ENCODE results near the gene ZBTB11.

ZBTB11 gene

GRCh38 chr3:101673953-101674352, 3.0 kb downstream of the ZBTB11 start:
- peaks cover 12% of the 10 kb centered on the region for H3K4me1 ChIP-seq (ENCODE audit: control insufficient read depth, insufficient read depth, low read length)
- H3K9me3 ChIP-seq (ENCODE audit: control insufficient read depth in 2 of 2, low read length in 2 of 2), result no peaks in the 10 kb centered on the region
- peaks cover 11 to 14% of the 10 kb centered on the region in 2 donors for H3K36me3 ChIP-seq (ENCODE audit: control insufficient read depth in 2 of 2, insufficient read depth in 2 of 2, low read length in 2 of 2)
- H3K4me3 ChIP-seq (ENCODE audit: low read length in 2 of 2), result no peak overlapping the region
- H3K27ac ChIP-seq (ENCODE audit: low read length), result no peak overlapping the region
- no peak overlapping the region for H3K9ac ChIP-seq (ENCODE audit: low read length in 2 of 2)
- H3K27me3 ChIP-seq (ENCODE audit: control insufficient read depth in 1 of 2, insufficient read depth in 2 of 2, low read length in 2 of 2), result no peaks in the 10 kb centered on the region

GRCh38 chr3:101671014-101671413, 5.9 kb downstream of the ZBTB11 start:
- no peak overlapping the region for H3K27ac ChIP-seq (ENCODE audit: low read length)
- H3K4me1 ChIP-seq (ENCODE audit: control insufficient read depth, insufficient read depth, low read length), result peaks cover 3% of the 10 kb centered on the region
- H3K9me3 ChIP-seq (ENCODE audit: control insufficient read depth in 2 of 2, low read length in 2 of 2), result no peaks in the 10 kb centered on the region
- H3K36me3 ChIP-seq (ENCODE audit: control insufficient read depth in 2 of 2, insufficient read depth in 2 of 2, low read length in 2 of 2), result peaks cover 14 to 20% of the 10 kb centered on the region in 2 donors
- H3K4me3 ChIP-seq (ENCODE audit: low read length in 2 of 2), result no peak overlapping the region
- no peak overlapping the region for H3K9ac ChIP-seq (ENCODE audit: low read length in 2 of 2)
- H3K27me3 ChIP-seq (ENCODE audit: control insufficient read depth in 1 of 2, insufficient read depth in 2 of 2, low read length in 2 of 2), result no peaks in the 10 kb centered on the region

DNA sequence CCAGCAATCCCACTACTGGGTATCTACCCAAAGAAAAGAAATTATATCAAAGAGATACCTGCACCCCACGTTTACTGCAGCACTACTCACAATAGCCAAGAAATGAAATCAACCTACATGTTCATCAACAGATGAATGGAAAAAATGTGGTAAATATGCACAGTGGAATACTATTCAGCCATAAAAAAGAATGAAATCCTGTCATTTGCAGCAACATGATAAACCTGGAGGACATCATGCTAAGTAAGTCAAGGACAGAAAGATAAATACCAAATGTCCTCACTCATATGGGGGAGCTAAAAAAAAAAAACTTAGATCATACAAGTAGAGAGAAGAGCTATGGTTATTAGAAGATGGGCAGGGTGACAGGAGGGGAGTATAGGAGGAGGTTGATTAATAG, 9.1 kb downstream of the ZBTB11 start:
- Histone ChIP-seq H3K4me1 (ENCODE audit: control insufficient read depth, insufficient read depth, low read length) (no peaks in the 10 kb centered on the region), H3K36me3 (ENCODE audit: control insufficient read depth in 2 of 2, insufficient read depth in 2 of 2, low read length in 2 of 2) (peaks cover 26 to 41% of the 10 kb centered on the region in 2 donors), H3K9ac (ENCODE audit: low read length in 2 of 2) (no peak overlapping the region), H3K27me3 (ENCODE audit: control insufficient read depth in 1 of 2, insufficient read depth in 2 of 2, low read length in 2 of 2) (no peaks in the 10 kb centered on the region), H3K27ac (ENCODE audit: low read length) (no peak overlapping the region), H3K4me3 (ENCODE audit: low read length in 2 of 2) (no peak overlapping the region), H3K9me3 (ENCODE audit: control insufficient read depth in 2 of 2, low read length in 2 of 2) (no peaks in the 10 kb centered on the region)

DNA sequence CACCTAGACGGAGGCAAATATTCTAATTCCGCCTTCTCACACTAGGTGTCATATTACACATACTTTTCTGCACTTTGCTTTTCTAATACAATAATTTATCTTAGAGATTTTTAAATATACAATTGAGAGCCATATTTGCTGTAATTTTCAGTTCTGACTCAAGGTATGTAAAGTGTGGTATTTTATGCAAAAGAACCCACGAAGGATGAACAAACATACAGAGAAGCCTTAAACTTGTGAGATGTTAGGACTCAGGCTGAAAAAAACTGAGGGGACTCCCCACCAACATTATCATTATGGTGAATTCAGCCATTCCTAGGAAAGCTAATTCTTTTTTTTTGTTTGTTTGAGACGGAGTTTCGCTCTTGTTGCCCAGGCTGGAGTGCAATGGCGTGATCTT, 9.6 kb downstream of the ZBTB11 start:
- Histone ChIP-seq H3K9me3 (ENCODE audit: control insufficient read depth in 2 of 2, low read length in 2 of 2) (no peaks in the 10 kb centered on the region), H3K27me3 (ENCODE audit: control insufficient read depth in 1 of 2, insufficient read depth in 2 of 2, low read length in 2 of 2) (no peaks in the 10 kb centered on the region), H3K4me1 (ENCODE audit: control insufficient read depth, insufficient read depth, low read length) (no peaks in the 10 kb centered on the region), H3K36me3 (ENCODE audit: control insufficient read depth in 2 of 2, insufficient read depth in 2 of 2, low read length in 2 of 2) (peaks cover 26 to 41% of the 10 kb centered on the region in 2 donors), H3K9ac (ENCODE audit: low read length in 2 of 2) (no peak overlapping the region), H3K27ac (ENCODE audit: low read length) (no peak overlapping the region), H3K4me3 (ENCODE audit: low read length in 2 of 2) (no peak overlapping the region)

- no peak overlapping the region for H3K4me3 ChIP-seq (ENCODE audit: low read length in 2 of 2)
- no peaks in the 10 kb centered on the region for H3K27me3 ChIP-seq (ENCODE audit: control insufficient read depth in 1 of 2, insufficient read depth in 2 of 2, low read length in 2 of 2)
- H3K27ac ChIP-seq (ENCODE audit: low read length), result no peak overlapping the region
- no peaks in the 10 kb centered on the region for H3K9me3 ChIP-seq (ENCODE audit: control insufficient read depth in 2 of 2, low read length in 2 of 2)
- no peaks in the 10 kb centered on the region for H3K4me1 ChIP-seq (ENCODE audit: control insufficient read depth, insufficient read depth, low read length)
- H3K36me3 ChIP-seq (ENCODE audit: control insufficient read depth in 2 of 2, insufficient read depth in 2 of 2, low read length in 2 of 2), result peaks cover 28 to 33% of the 10 kb centered on the region in 2 donors
- H3K9ac ChIP-seq (ENCODE audit: low read length in 2 of 2), result no peak overlapping the region
Observed at GRCh38 chr3:101665851-101666250, 11.1 kb downstream of the ZBTB11 start.

DNA sequence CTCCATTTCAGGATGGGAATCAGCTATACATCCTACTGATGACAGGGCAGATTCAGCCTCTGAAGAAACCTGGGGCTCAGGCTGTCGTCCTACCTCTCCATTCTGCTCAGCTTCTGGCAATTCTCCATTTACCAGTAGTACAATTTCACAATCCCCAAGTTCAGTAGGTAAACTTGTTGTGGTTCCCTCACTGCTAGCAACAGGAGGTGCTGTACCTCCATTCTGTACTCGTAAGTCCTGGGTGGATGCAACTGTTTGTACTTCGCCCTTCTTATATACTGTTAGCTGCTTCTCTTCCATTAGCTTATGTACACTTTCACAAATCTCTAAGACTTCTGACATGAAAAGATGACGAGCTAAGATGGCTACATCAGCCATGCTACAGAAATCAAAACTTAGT, 11.6 kb downstream of the ZBTB11 start:
- Histone ChIP-seq H3K27me3 (ENCODE audit: control insufficient read depth in 1 of 2, insufficient read depth in 2 of 2, low read length in 2 of 2) (no peaks in the 10 kb centered on the region), H3K27ac (ENCODE audit: low read length) (no peak overlapping the region), H3K36me3 (ENCODE audit: control insufficient read depth in 2 of 2, insufficient read depth in 2 of 2, low read length in 2 of 2) (peaks cover 28 to 35% of the 10 kb centered on the region in 2 donors), H3K4me3 (ENCODE audit: low read length in 2 of 2) (no peak overlapping the region), H3K9ac (ENCODE audit: low read length in 2 of 2) (no peak overlapping the region), H3K4me1 (ENCODE audit: control insufficient read depth, insufficient read depth, low read length) (no peaks in the 10 kb centered on the region), H3K9me3 (ENCODE audit: control insufficient read depth in 2 of 2, low read length in 2 of 2) (no peaks in the 10 kb centered on the region)

DNA sequence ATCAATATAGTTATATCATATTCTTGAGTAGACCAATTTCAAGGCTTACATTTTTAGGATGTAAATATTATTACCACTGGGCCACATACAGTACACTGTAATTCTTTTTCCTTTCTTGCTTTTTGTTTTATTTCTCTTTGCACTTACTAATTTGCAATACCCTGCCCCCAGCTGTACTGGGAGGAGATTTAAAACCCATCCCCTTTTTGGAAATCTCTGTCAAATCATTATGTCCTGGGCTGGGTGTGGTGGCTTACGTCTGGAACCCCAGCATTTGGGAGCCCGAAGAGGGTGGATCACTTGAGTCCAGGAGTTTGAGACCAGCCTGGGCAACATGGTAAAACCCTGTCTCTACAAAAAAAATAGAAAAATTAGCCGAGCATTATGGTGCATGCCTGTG, 16.2 kb downstream of the ZBTB11 start:
- H3K36me3 ChIP-seq (ENCODE audit: control insufficient read depth in 2 of 2, insufficient read depth in 2 of 2, low read length in 2 of 2), result peaks cover 33 to 38% of the 10 kb centered on the region in 2 donors
- H3K4me3 ChIP-seq (ENCODE audit: low read length in 2 of 2), result no peak overlapping the region
- no peak overlapping the region for H3K27ac ChIP-seq (ENCODE audit: low read length)
- no peaks in the 10 kb centered on the region for H3K4me1 ChIP-seq (ENCODE audit: control insufficient read depth, insufficient read depth, low read length)
- no peaks in the 10 kb centered on the region for H3K9me3 ChIP-seq (ENCODE audit: control insufficient read depth in 2 of 2, low read length in 2 of 2)
- no peaks in the 10 kb centered on the region for H3K27me3 ChIP-seq (ENCODE audit: control insufficient read depth in 1 of 2, insufficient read depth in 2 of 2, low read length in 2 of 2)
- no peak overlapping the region for H3K9ac ChIP-seq (ENCODE audit: low read length in 2 of 2)

GRCh38 chr3:101656651-101657050, 20.3 kb downstream of the ZBTB11 start:
- H3K27ac ChIP-seq (ENCODE audit: low read length), result no peak overlapping the region
- peaks cover 28 to 40% of the 10 kb centered on the region in 2 donors for H3K36me3 ChIP-seq (ENCODE audit: control insufficient read depth in 2 of 2, insufficient read depth in 2 of 2, low read length in 2 of 2)

GRCh38 chr3:101646726-101647125, 30.2 kb downstream of the ZBTB11 start:
- peaks cover 13 to 15% of the 10 kb centered on the region in 2 donors for H3K36me3 ChIP-seq (ENCODE audit: control insufficient read depth in 2 of 2, insufficient read depth in 2 of 2, low read length in 2 of 2)
- no peaks in the 10 kb centered on the region for H3K27me3 ChIP-seq (ENCODE audit: control insufficient read depth in 1 of 2, insufficient read depth in 2 of 2, low read length in 2 of 2)
- peaks cover 0 to 4% of the 10 kb centered on the region in 2 donors for H3K9me3 ChIP-seq (ENCODE audit: control insufficient read depth in 2 of 2, low read length in 2 of 2)
- no peaks in the 10 kb centered on the region for H3K4me1 ChIP-seq (ENCODE audit: control insufficient read depth, insufficient read depth, low read length)
- H3K27ac ChIP-seq (ENCODE audit: low read length), result no peak overlapping the region
- no peak overlapping the region for H3K9ac ChIP-seq (ENCODE audit: low read length in 2 of 2)
- H3K4me3 ChIP-seq (ENCODE audit: low read length in 2 of 2), result no peak overlapping the region

More at GRCh38 chr3:101656651-101657050, 20.3 kb downstream of the ZBTB11 start:
- no peak overlapping the region for H3K4me3 ChIP-seq (ENCODE audit: low read length in 2 of 2)
- no peak overlapping the region for H3K9ac ChIP-seq (ENCODE audit: low read length in 2 of 2)
- no peaks in the 10 kb centered on the region for H3K4me1 ChIP-seq (ENCODE audit: control insufficient read depth, insufficient read depth, low read length)
- no peaks in the 10 kb centered on the region for H3K27me3 ChIP-seq (ENCODE audit: control insufficient read depth in 1 of 2, insufficient read depth in 2 of 2, low read length in 2 of 2)
- no peaks in the 10 kb centered on the region for H3K9me3 ChIP-seq (ENCODE audit: control insufficient read depth in 2 of 2, low read length in 2 of 2)

GRCh38 chr3:101643861-101644613, 32.9 kb downstream of the ZBTB11 start:
- H3K27ac ChIP-seq (ENCODE audit: low read length), result no peak overlapping the region
- H3K9ac ChIP-seq (ENCODE audit: low read length in 2 of 2), result no peak overlapping the region
- peaks cover 4 to 5% of the 10 kb centered on the region in 2 donors for H3K36me3 ChIP-seq (ENCODE audit: control insufficient read depth in 2 of 2, insufficient read depth in 2 of 2, low read length in 2 of 2)
- H3K27me3 ChIP-seq (ENCODE audit: control insufficient read depth in 1 of 2, insufficient read depth in 2 of 2, low read length in 2 of 2), result no peaks in the 10 kb centered on the region
- no peaks in the 10 kb centered on the region for H3K4me1 ChIP-seq (ENCODE audit: control insufficient read depth, insufficient read depth, low read length)
- no peak overlapping the region for H3K4me3 ChIP-seq (ENCODE audit: low read length in 2 of 2)
- peaks cover 0 to 4% of the 10 kb centered on the region in 2 donors for H3K9me3 ChIP-seq (ENCODE audit: control insufficient read depth in 2 of 2, low read length in 2 of 2)

All from stomach smooth muscle (tissue), 2 donors.